Keratinocyte (primary cell): ENCODE data around the gene RAMP1. TPM values are rescaled to one million over a fixed set of nuclear protein-coding genes. Genes with fewer than 3 reads are reported as not detected.

Source experiments
- DNase-seq: peaks from one replicate; pipeline ENCODE4 v3.0.0-alpha.2; 2011; ENCODE audit warnings: low read depth, missing footprints, low spot score
- FAIRE-seq: peaks from 2 replicates; lab custom pipeline; 2011; peaks lifted over from hg19 to GRCh38; lab: Jason Lieb, UNC
- H2AFZ ChIP-seq: 2 replicates; pipeline ENCODE4 v1.6.0; 2012; ENCODE audit warnings: low read length, control low read depth, inconsistent platforms; ENCODE audit not compliant: control insufficient read depth
- H3K27ac ChIP-seq: 2 replicates; pipeline ENCODE4 v1.5.1; 2011; ENCODE audit warnings: low read length; ENCODE audit not compliant: control insufficient read depth, insufficient read depth
- H3K27me3 ChIP-seq: 3 replicates; pipeline ENCODE4 v1.6.0; 2011; ENCODE audit warnings: low read length; ENCODE audit not compliant: control insufficient read depth, insufficient read depth; ENCODE audit errors: extremely low read depth
- H3K36me3 ChIP-seq, 2 experiments: 2 replicates in 1 of 2; 3 replicates in 1 of 2; pipeline ENCODE4 v1.5.1; 2011; ENCODE audit warnings: low read length in 2 of 2, mild to moderate bottlenecking in 1 of 2; ENCODE audit not compliant: control insufficient read depth in 2 of 2, insufficient read depth in 2 of 2; ENCODE audit errors: extremely low read depth in 1 of 2
- H3K4me1 ChIP-seq: 3 replicates; pipeline ENCODE4 v1.5.1; 2011; ENCODE audit warnings: low read length; ENCODE audit not compliant: control insufficient read depth, insufficient read depth; ENCODE audit errors: extremely low read depth
- H3K4me2 ChIP-seq: 3 replicates; pipeline ENCODE4 v1.6.0; 2011; ENCODE audit warnings: low read depth, low read length; ENCODE audit not compliant: control insufficient read depth, insufficient read depth; ENCODE audit errors: extremely low read depth
- H3K4me3 ChIP-seq, 3 experiments: fragments of 200-600 bp in 1 of 3; sonication (generic) in 1 of 3; 2 replicates in 2 of 3; 3 replicates in 1 of 3; pipeline ENCODE4 v1.5.1; 2011 to 2016; ENCODE audit warnings: low read length in 3 of 3, mild to moderate bottlenecking in 3 of 3, control low read depth in 2 of 3, inconsistent platforms in 1 of 3, low read depth in 1 of 3, mixed read lengths in 1 of 3, mixed run types in 1 of 3, moderate library complexity in 1 of 3; ENCODE audit not compliant: control insufficient read depth in 2 of 3, insufficient read depth in 2 of 3; ENCODE audit errors: extremely low read depth in 1 of 3
- H3K79me2 ChIP-seq: 2 replicates; pipeline ENCODE4 v1.6.0; 2012; ENCODE audit warnings: low read length; ENCODE audit not compliant: control insufficient read depth, insufficient read depth
- H3K9ac ChIP-seq: 3 replicates; pipeline ENCODE4 v1.6.0; 2011; ENCODE audit warnings: low read length; ENCODE audit not compliant: control insufficient read depth, insufficient read depth; ENCODE audit errors: extremely low read depth
- H3K9me1 ChIP-seq: 3 replicates; pipeline ENCODE4 v1.6.0; 2011; ENCODE audit warnings: low read length; ENCODE audit not compliant: control insufficient read depth, insufficient read depth; ENCODE audit errors: extremely low read depth
- H3K9me3 ChIP-seq: 2 replicates; pipeline ENCODE4 v1.5.1; 2012; ENCODE audit warnings: low read depth, low read length; ENCODE audit not compliant: control insufficient read depth
- H4K20me1 ChIP-seq: 3 replicates; pipeline ENCODE4 v1.6.0; 2011; ENCODE audit warnings: low read length; ENCODE audit not compliant: control insufficient read depth, insufficient read depth; ENCODE audit errors: extremely low read depth
- CTCF ChIP-seq, 3 experiments: IDR thresholded peaks in 1 of 3; conservative IDR thresholded peaks in 1 of 3; optimal IDR thresholded peaks in 1 of 3; 2 replicates in 2 of 3; 3 replicates in 1 of 3; pipeline versions ENCODE3 to v1.5.1; 2011; ENCODE audit warnings: low read length in 3 of 3, mild to moderate bottlenecking in 3 of 3, moderate library complexity in 2 of 3, control low read depth in 1 of 3, inconsistent platforms in 1 of 3; ENCODE audit not compliant: insufficient read depth in 2 of 3; ENCODE audit errors: extremely low read depth in 1 of 3
- EZH2 ChIP-seq: IDR thresholded peaks from one replicate; pipeline ENCODE4 v1.6.1; 2012; ENCODE audit warnings: inconsistent platforms, mild to moderate bottlenecking, low read length, moderate library complexity
- dilution Hi-C: fragments of 300-500 bp; cut with MboI; formaldehyde crosslinking; loops from one replicate; pipeline ENCODE4 v1.7.0; 2020; ENCODE audit warnings: low sequenced_read_pairs; ENCODE audit not compliant: extremely low pct_ligation_motif_present
- polyA plus RNA-seq, 5 experiments: library from polyadenylated mRNA; depleted of rRNA in 3 of 5; stranded (reverse) in 3 of 5; stranded (forward) in 1 of 5; unstranded in 1 of 5; fragments of >200 nt; gene quantifications; 1 replicate in 1 of 5; 2 replicates in 3 of 5; 3 replicates in 1 of 5; pipeline versions ENCODE4 v1.2.1 to v1.2.3, GENCODE V29; 2011 to 2012; ENCODE audit warnings: missing spikeins in 2 of 5, low read depth in 1 of 5, low replicate concordance in 1 of 5

RAMP1 gene
- polyA plus RNA-seq, 1 donor (not counting 4 experiments of a cell fraction or from before 2014, with no cell fraction given) = 0.69 TPM

- no peak overlapping the region for H2AFZ ChIP-seq
- no peak overlapping the region for H3K4me3 ChIP-seq
- dilution Hi-C loops = no loop called here
- no peak overlapping the region for H3K27ac ChIP-seq
- H3K4me1 ChIP-seq = no peaks in the 10 kb centered on the region
- no peak for FAIRE-seq
- no peaks in the 10 kb centered on the region for H4K20me1 ChIP-seq
- H3K9ac ChIP-seq = no peak overlapping the region
- no peaks in the 10 kb centered on the region for H3K9me1 ChIP-seq
- no peaks in the 10 kb centered on the region for H3K27me3 ChIP-seq
- no peak for DNase-seq
- TF ChIP-seq CTCF (optimal IDR thresholded peaks at IDR 0.05 in 1 of 3, IDR thresholded peaks at IDR 0.05 in 1 of 3, conservative IDR thresholded peaks at IDR 0.05 in 1 of 3; ENCODE audit: extremely low read depth in 1 of 3, insufficient read depth in 2 of 3, low read length in 3 of 3) = no peak
- no peak for TF ChIP-seq EZH2
- H3K79me2 ChIP-seq = no peaks in the 10 kb centered on the region
- H3K36me3 ChIP-seq = no peaks in the 10 kb centered on the region
- no peak overlapping the region for H3K4me2 ChIP-seq
- peaks cover 2% of the 10 kb centered on the region for H3K9me3 ChIP-seq
Observed at GRCh38 chr2:237910576-237911362, 51.3 kb downstream of the RAMP1 start.

- dilution Hi-C loops = no loop called here
- TF ChIP-seq CTCF (optimal IDR thresholded peaks at IDR 0.05 in 1 of 3, IDR thresholded peaks at IDR 0.05 in 1 of 3, conservative IDR thresholded peaks at IDR 0.05 in 1 of 3; ENCODE audit: extremely low read depth in 1 of 3, insufficient read depth in 2 of 3, low read length in 3 of 3) = no peak
- TF ChIP-seq EZH2 = no peak
- Histone ChIP-seq H3K79me2 (no peaks in the 10 kb centered on the region), H3K9me3 (peaks cover 2% of the 10 kb centered on the region), H3K36me3 (no peaks in the 10 kb centered on the region), H3K9me1 (no peaks in the 10 kb centered on the region), H3K27ac (no peak overlapping the region), H2AFZ (no peak overlapping the region), H3K4me1 (no peaks in the 10 kb centered on the region), H4K20me1 (no peaks in the 10 kb centered on the region), H3K4me3 (no peak overlapping the region), H3K9ac (no peak overlapping the region), H3K4me2 (no peak overlapping the region), H3K27me3 (no peaks in the 10 kb centered on the region)
- FAIRE-seq (no peak), DNase-seq (no peak)
Observed at GRCh38 chr2:237911363-237912017, 52.1 kb downstream of the RAMP1 start.
